BJ (cell line): ENCODE results near the gene ZNF385B. TPM values are rescaled to one million over a fixed set of nuclear protein-coding genes. Genes with fewer than 3 reads are reported as not detected.
A peak's percentile ranks its signal among the peaks of the same experiment; 100 is the strongest.

Source experiments
- CTCF ChIA-PET: fragments of 350-600 bp; formaldehyde crosslinking; extraction: SDS; loops from one replicate; lab custom pipeline; 2021; ENCODE audit warnings: antibody characterized with exemption, inconsistent platforms; lab: Yijun Ruan, JAX
- POLR2A ChIA-PET: fragments of 300-600 bp; sonication (Branson Sonifier 250); formaldehyde crosslinking; extraction: SDS; loops from one replicate; lab custom pipeline; 2021; ENCODE audit warnings: antibody characterized with exemption; lab: Charles Lee
- DNase-seq: peaks from one replicate; pipeline ENCODE4 v3.0.0-alpha.2; 2011; ENCODE audit warnings: low read depth
- H3K27me3 ChIP-seq: 2 replicates; pipeline ENCODE4 v1.6.0; 2011; ENCODE audit warnings: low read length; ENCODE audit not compliant: control insufficient read depth, insufficient read depth
- H3K36me3 ChIP-seq: 2 replicates; pipeline ENCODE4 v1.5.1; 2011; ENCODE audit warnings: low read length; ENCODE audit not compliant: control insufficient read depth, insufficient read depth
- H3K4me3 ChIP-seq: 2 replicates; pipeline ENCODE4 v1.5.1; 2011; ENCODE audit warnings: low read depth, mild to moderate bottlenecking, control low read depth, low read length
- CTCF ChIP-seq: IDR thresholded peaks from 2 replicates; pipeline ENCODE4 v1.5.1; 2011; ENCODE audit warnings: low read depth, mild to moderate bottlenecking, control low read depth, inconsistent platforms, low read length, moderate library complexity; ENCODE audit not compliant: insufficient read depth
- polyA plus RNA-seq: library from polyadenylated mRNA; depleted of rRNA; stranded (reverse); fragments of >200 nt; gene quantifications from 2 replicates; pipeline ENCODE4 v1.2.3, GENCODE V29; 2011

The ZNF385B gene
- polyA plus RNA-seq, 1 experiment, result 0.22 TPM

GRCh38 chr2:179861027-179861415 is 391 bp downstream of the ZNF385B start:
- CTCF ChIA-PET, result no interaction called here
- peak overlapping the region; percentile 44 for H3K4me3 ChIP-seq
- POLR2A ChIA-PET, result no interaction called here
- no peak for TF ChIP-seq CTCF
- peaks cover 12% of the 10 kb centered on the region for H3K27me3 ChIP-seq
- H3K36me3 ChIP-seq, result no peaks in the 10 kb centered on the region
- DNase-seq, result no peak

- Histone ChIP-seq H3K27me3 (peaks cover 12% of the 10 kb centered on the region), H3K36me3 (no peaks in the 10 kb centered on the region), H3K4me3 (peak overlapping the region; percentile 44)
- no peak for TF ChIP-seq CTCF
- ChIA-PET CTCF (interaction anchor here (2.1 kb wide), 1 partner anchor 217 kb away, joined by 6 read pairs; no protein-coding TSS in a partner anchor), POLR2A (no interaction called here)
- DNase-seq, result no peak
Observed at GRCh38 chr2:179860255-179861026, 971 bp downstream of the ZNF385B start.

- peaks cover 12% of the 10 kb centered on the region for H3K27me3 ChIP-seq
- H3K36me3 ChIP-seq, result no peaks in the 10 kb centered on the region
- POLR2A ChIA-PET, result no interaction called here
- DNase-seq, result no peak
- no peak overlapping the region for H3K4me3 ChIP-seq
- CTCF ChIA-PET, result interaction anchor here (2.1 kb wide), 1 partner anchor 218 kb away, joined by 6 read pairs; no protein-coding TSS in a partner anchor
- no peak for TF ChIP-seq CTCF
Observed at GRCh38 chr2:179859523-179859922, 1.9 kb downstream of the ZNF385B start.

- Histone ChIP-seq H3K27me3 (peaks cover 12% of the 10 kb centered on the region), H3K4me3 (no peak overlapping the region), H3K36me3 (no peaks in the 10 kb centered on the region)
- no peak for TF ChIP-seq CTCF
- ChIA-PET POLR2A (no interaction called here), CTCF (interaction anchor here (1.2 kb wide), 1 partner anchor 11 kb away, joined by 3 read pairs; no protein-coding TSS in a partner anchor)
- no peak for DNase-seq
Observed at GRCh38 chr2:179857236-179857635, 4.2 kb downstream of the ZNF385B start.

- H3K4me3 ChIP-seq, result no peak overlapping the region
- no peak for TF ChIP-seq CTCF
- DNase-seq, result no peak
- CTCF ChIA-PET, result no interaction called here
- no peaks in the 10 kb centered on the region for H3K36me3 ChIP-seq
- H3K27me3 ChIP-seq, result peaks cover 10% of the 10 kb centered on the region
- POLR2A ChIA-PET, result no interaction called here
Observed at GRCh38 chr2:179856205-179856604, 5.2 kb downstream of the ZNF385B start.
